Measurements from ENCODE around the gene AFF3.

AFF3 gene

GRCh38 chr2:99602476-99602875 is 539.9 kb downstream of the AFF3 start:
- DNase-seq (ENCODE audit: low read depth) = no peak
- no peak overlapping the region for H3K4me3 ChIP-seq (ENCODE audit: low read length)
- TF ChIP-seq CTCF (IDR thresholded peaks at IDR 0.05; ENCODE audit: insufficient read depth, low read depth, low read length, missing control alignments) = no peak

- no peak for DNase-seq (ENCODE audit: low read depth)
- no peak overlapping the region for H3K4me3 ChIP-seq (ENCODE audit: low read length)
- TF ChIP-seq CTCF (IDR thresholded peaks at IDR 0.05; ENCODE audit: insufficient read depth, low read depth, low read length, missing control alignments) = no peak
Measured at GRCh38 chr2:99600981-99601651, 541.3 kb downstream of the AFF3 start.

- DNase-seq (ENCODE audit: low read depth) = no peak
- TF ChIP-seq CTCF (IDR thresholded peaks at IDR 0.05; ENCODE audit: insufficient read depth, low read depth, low read length, missing control alignments) = no peak
- H3K4me3 ChIP-seq (ENCODE audit: low read length) = no peak overlapping the region
Measured at GRCh38 chr2:99598441-99598840, 543.9 kb downstream of the AFF3 start.

- no peak overlapping the region for H3K4me3 ChIP-seq (ENCODE audit: low read length)
- no peak for TF ChIP-seq CTCF (IDR thresholded peaks at IDR 0.05; ENCODE audit: insufficient read depth, low read depth, low read length, missing control alignments)
- DNase-seq (ENCODE audit: low read depth) = no peak
Measured at GRCh38 chr2:99597616-99598015, 544.8 kb downstream of the AFF3 start.

- TF ChIP-seq CTCF (IDR thresholded peaks at IDR 0.05; ENCODE audit: insufficient read depth, low read depth, low read length, missing control alignments) = no peak
- DNase-seq (ENCODE audit: low read depth) = no peak
- H3K4me3 ChIP-seq (ENCODE audit: low read length) = no peak overlapping the region
Measured at GRCh38 chr2:99595373-99595772, 547.0 kb downstream of the AFF3 start.

- no peak for DNase-seq (ENCODE audit: low read depth)
- no peak overlapping the region for H3K4me3 ChIP-seq (ENCODE audit: low read length)
Measured at GRCh38 chr2:99593692-99594427, 548.5 kb downstream of the AFF3 start.

More at GRCh38 chr2:99593692-99594427, 548.5 kb downstream of the AFF3 start:
- TF ChIP-seq CTCF (IDR thresholded peaks at IDR 0.05; ENCODE audit: insufficient read depth, low read depth, low read length, missing control alignments) = no peak
